ENCODE measurements around the gene PITPNB.

Gene PITPNB

DNA sequence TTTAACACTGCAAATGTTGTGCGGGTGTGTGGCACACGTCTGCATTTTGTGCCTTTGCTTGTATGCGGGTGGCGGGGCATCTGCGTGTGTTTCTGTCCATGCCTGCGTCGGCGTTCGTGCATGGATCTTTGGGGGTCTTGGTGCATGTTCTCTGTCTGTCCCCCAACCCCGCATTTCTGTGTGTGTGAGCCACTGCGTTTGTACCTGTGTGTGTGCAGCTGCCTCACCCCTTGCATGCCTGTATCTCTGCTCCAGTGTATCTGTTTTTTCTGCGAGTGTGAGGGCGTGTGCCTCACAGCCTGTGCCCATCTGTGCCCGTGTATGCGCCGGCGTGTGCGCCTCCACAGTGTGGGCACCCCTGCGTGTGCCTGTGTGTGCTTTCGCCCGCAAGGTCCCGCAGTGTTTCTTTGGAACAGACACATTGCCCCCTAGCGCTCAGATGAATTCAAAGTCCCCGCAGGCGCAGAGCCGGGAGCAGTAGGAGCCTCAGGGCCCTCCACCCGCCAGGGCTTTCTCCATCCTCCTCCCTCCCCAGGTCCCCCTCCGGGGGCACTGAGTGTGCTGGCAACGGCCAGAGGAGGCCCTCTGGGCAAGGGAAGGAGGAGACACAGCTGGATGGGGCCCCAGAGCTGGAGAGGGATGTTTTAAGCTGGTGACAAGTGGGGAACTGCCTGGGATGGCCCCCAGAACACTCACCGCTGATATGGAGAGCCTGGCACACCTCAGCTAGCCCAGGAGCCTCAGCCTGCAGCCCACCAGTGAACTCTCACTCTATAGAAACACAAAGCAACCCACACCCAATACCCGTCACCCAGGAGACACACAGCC, 114.4 kb downstream of the PITPNB start:
- no peak overlapping the region for H3K4me3 ChIP-seq (ENCODE audit: low read length)
- TF ChIP-seq, protein P1, sequence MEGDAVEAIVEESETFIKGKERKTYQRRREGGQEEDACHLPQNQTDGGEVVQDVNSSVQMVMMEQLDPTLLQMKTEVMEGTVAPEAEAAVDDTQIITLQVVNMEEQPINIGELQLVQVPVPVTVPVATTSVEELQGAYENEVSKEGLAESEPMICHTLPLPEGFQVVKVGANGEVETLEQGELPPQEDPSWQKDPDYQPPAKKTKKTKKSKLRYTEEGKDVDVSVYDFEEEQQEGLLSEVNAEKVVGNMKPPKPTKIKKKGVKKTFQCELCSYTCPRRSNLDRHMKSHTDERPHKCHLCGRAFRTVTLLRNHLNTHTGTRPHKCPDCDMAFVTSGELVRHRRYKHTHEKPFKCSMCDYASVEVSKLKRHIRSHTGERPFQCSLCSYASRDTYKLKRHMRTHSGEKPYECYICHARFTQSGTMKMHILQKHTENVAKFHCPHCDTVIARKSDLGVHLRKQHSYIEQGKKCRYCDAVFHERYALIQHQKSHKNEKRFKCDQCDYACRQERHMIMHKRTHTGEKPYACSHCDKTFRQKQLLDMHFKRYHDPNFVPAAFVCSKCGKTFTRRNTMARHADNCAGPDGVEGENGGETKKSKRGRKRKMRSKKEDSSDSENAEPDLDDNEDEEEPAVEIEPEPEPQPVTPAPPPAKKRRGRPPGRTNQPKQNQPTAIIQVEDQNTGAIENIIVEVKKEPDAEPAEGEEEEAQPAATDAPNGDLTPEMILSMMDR (conservative IDR thresholded peaks at IDR 0.05; ENCODE audit: low read length): peak; percentile 69
- peak; percentile 70 for DNase-seq (ENCODE audit: low read depth)

DNA sequence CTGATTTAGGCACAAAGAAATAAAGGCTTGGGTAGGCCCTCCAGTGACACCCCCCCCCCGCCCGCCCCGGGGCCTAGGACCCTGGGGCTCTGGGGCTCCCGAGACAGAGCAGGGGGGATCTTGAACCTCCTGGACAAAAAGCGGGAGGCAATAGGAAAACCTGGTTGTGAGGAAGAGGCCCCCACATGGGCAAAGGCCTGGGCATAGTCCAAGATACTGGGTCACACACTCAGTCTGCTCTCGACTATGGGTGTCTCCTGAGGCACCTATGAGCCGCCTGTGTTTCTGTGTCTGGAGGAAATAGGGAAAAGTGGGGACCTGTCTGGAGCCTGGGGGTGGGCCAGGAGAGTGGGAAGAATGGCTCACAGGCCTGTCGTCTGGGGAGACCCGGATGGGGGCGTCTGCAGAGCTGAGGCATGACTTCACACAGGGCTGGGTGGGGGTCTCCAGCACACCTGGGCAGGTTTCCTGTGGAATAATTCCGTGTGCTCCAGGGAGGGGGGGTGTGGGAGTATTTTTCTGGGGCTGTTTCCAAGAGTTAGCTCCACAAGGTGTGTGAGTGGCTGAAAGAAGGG, 115.1 kb downstream of the PITPNB start:
- H3K4me3 ChIP-seq (ENCODE audit: low read length): no peak overlapping the region
- DNase-seq (ENCODE audit: low read depth): no peak
- TF ChIP-seq, protein P1 (conservative IDR thresholded peaks at IDR 0.05; ENCODE audit: low read length): no peak

DNA sequence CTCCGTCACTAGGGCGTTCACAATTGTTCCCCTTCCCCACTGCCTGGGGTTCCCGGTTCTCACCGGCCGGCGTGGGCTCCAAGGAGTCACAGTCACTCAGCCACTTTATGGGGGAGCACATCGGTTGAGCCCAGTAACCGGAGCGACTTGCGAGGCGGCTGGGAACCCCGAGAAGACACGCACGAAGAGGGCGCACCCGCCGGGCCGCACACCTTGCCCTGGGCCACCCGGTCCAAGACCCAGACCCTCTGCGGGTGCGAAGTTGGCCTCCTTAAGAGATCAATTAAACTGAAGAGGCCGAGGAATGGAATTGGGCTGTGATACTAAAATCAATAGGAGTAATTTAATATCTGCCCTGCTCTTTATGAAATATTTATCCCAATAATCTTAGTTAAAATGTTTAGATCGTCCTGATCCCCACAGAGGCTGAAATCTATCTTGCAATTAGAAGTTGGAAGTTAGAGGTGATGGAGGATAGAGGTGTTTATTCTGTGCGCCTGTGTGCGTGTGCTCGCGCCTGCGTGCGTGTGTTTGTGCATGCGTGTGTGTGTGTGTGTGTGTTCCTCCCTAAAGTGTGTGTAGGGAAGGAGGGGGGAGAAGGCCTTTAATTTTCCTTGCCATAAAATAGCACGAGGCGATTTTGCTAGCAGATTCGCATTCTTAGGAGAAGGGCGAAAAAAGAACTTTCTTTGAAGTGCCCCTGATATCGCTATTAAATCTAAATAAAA, 116.5 kb downstream of the PITPNB start:
- H3K4me3 ChIP-seq (ENCODE audit: low read length): peak overlapping the region; percentile 81
- TF ChIP-seq, protein P1 (conservative IDR thresholded peaks at IDR 0.05; ENCODE audit: low read length): no peak
- no peak for DNase-seq (ENCODE audit: low read depth)
